SK-N-SH treated with all-trans-retinoic acid at 6 μM for 48 hours (cell line): ENCODE measurements around the gene MBNL2.

Source experiments
- PPARA ChIP-seq: fragments of 250-450 bp; sonication (Bioruptor Pico); IDR thresholded peaks from 2 replicates; pipeline ENCODE4 v1.5.0; 2020; ENCODE audit warnings: mild to moderate bottlenecking, borderline replicate concordance
- ZFP3 ChIP-seq: fragments of 250-450 bp; sonication (Bioruptor Pico); IDR thresholded peaks from 2 replicates; pipeline ENCODE4 v1.5.0; 2020; ENCODE audit warnings: mild to moderate bottlenecking, moderate library complexity
- ZNF70 ChIP-seq: fragments of 450-650 bp; formaldehyde crosslinking; IDR thresholded peaks from 2 replicates; pipeline ENCODE4 v1.5.0; 2020; ENCODE audit warnings: mild to moderate bottlenecking, moderate library complexity
- TF ChIP-seq, protein P1 (sequence below): fragments of 250-450 bp; sonication (Bioruptor Pico); IDR thresholded peaks from 2 replicates; pipeline ENCODE4 v1.8.0; 2021; ENCODE audit warnings: low read depth, mild to moderate bottlenecking, moderate library complexity, borderline replicate concordance
- TF ChIP-seq, protein P2 (sequence below): fragments of 250-450 bp; sonication (Bioruptor Pico); IDR thresholded peaks from 2 replicates; pipeline ENCODE4 v1.5.1; 2020; ENCODE audit warnings: low read depth, mild to moderate bottlenecking, moderate library complexity

DNA sequence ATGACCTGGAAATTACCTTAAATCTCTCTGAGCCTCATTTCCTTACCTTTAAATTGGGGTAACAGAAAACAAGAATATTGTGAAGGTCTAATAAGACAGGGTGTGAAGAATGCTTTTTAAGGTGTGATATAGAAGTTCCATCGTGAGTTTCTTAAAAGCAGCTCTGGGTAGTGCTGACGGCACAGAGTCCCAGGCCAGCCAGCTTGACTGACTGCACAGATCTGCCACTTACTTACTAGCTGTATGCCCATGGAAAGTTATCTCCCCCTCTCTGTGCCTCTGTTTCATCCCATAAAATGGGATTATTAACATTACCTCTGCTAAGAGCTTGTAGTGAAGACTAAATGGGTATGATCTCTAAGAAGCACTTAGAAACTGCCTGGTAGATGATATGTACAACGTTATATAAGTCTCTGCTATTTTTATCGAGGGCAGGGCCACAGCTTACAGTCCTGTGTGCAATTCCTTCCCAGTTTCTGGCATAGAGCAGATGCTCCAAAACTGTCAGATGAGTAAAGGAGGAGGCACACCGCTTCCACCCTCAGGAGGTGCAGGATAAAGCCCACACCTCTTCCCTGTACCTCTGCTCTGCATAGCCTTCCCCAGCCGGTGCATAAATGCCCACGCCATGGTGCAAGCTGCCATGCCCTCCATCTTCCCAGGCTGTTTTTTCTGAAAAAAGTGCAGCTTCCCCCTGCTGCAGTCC, 99.6 kb downstream of the MBNL2 start:
- no peak for TF ChIP-seq PPARA (CRISPR knock-in tag)
- TF ChIP-seq, protein P1, sequence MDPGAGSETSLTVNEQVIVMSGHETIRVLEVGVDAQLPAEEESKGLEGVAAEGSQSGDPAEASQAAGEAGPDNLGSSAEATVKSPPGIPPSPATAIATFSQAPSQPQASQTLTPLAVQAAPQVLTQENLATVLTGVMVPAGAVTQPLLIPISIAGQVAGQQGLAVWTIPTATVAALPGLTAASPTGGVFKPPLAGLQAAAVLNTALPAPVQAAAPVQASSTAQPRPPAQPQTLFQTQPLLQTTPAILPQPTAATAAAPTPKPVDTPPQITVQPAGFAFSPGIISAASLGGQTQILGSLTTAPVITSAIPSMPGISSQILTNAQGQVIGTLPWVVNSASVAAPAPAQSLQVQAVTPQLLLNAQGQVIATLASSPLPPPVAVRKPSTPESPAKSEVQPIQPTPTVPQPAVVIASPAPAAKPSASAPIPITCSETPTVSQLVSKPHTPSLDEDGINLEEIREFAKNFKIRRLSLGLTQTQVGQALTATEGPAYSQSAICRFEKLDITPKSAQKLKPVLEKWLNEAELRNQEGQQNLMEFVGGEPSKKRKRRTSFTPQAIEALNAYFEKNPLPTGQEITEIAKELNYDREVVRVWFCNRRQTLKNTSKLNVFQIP (CRISPR knock-in tag) = no peak
- no peak for TF ChIP-seq ZFP3 (CRISPR knock-in tag)
- TF ChIP-seq, protein P2, sequence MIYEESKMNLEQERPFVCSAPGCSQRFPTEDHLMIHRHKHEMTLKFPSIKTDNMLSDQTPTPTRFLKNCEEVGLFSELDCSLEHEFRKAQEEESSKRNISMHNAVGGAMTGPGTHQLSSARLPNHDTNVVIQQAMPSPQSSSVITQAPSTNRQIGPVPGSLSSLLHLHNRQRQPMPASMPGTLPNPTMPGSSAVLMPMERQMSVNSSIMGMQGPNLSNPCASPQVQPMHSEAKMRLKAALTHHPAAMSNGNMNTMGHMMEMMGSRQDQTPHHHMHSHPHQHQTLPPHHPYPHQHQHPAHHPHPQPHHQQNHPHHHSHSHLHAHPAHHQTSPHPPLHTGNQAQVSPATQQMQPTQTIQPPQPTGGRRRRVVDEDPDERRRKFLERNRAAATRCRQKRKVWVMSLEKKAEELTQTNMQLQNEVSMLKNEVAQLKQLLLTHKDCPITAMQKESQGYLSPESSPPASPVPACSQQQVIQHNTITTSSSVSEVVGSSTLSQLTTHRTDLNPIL (CRISPR knock-in tag) = no peak
- no peak for TF ChIP-seq ZNF70 (CRISPR knock-in tag)
